ENCODE results near the gene THSD8.

DNA sequence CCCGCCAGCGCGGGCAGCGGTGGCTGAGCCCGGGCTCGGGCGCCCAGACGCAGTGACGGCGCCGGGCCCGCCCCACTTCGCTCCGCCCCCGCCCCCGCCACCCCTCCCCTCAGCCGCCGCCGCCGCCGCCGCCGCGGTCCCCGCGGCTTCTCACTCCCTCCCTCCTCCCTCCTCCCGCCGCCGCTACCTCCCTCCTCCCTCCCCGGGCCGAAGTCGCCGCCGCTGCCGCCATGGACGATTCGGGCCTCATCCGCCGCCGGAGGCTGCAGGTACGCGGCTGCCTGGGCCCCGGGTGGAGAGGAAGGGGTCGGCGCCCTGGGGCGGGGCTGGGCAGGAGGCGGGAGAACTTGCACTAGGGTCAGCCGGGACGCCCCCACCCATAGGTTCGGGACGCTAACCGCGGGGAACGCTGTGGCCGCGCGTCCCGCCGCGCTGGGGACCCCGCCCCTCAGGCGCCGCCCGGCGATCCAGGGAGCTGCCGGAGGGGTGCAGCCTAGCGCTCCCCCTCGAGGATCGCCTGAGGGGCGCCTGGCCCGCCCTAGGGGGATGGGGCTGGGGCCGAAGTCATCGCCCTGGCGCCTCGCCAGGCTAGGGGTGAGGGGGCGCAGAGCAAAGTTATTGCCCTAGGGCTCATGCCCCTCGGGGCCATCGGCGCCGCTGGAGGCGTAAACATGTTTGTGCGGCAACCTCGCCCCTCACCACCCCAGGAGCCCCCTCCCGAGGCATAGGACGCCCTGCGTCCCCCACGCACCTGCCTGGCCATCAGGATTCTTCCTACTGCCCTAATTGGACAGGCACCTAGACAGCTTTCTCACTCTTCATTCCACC, 32.1 kb downstream of the THSD8 start:
- TF ChIP-seq, protein P1, sequence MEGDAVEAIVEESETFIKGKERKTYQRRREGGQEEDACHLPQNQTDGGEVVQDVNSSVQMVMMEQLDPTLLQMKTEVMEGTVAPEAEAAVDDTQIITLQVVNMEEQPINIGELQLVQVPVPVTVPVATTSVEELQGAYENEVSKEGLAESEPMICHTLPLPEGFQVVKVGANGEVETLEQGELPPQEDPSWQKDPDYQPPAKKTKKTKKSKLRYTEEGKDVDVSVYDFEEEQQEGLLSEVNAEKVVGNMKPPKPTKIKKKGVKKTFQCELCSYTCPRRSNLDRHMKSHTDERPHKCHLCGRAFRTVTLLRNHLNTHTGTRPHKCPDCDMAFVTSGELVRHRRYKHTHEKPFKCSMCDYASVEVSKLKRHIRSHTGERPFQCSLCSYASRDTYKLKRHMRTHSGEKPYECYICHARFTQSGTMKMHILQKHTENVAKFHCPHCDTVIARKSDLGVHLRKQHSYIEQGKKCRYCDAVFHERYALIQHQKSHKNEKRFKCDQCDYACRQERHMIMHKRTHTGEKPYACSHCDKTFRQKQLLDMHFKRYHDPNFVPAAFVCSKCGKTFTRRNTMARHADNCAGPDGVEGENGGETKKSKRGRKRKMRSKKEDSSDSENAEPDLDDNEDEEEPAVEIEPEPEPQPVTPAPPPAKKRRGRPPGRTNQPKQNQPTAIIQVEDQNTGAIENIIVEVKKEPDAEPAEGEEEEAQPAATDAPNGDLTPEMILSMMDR (conservative IDR thresholded peaks at IDR 0.05 in 1 of 2, IDR thresholded peaks at IDR 0.05 in 1 of 2; ENCODE audit: extremely low read depth in 1 of 2, insufficient read depth in 1 of 2, low read depth in 1 of 2, low read length in 2 of 2), result no peak
- TF ChIP-seq EZH2 (IDR thresholded peaks at IDR 0.05; ENCODE audit: borderline replicate concordance, low read length), result no peak

All from mammary epithelial cell (primary cell).